T-cell (primary cell): Measurements from ENCODE around the gene DLG2. TPM values are rescaled to one million over a fixed set of nuclear protein-coding genes. Genes with fewer than 3 reads are reported as not detected.

Experiments used
- ATAC-seq, 4 experiments: fragments of 200-7000 bp in 3 of 4; fragments of 150-1000 bp in 1 of 4; cut with Tn5 transposase; replicated peaks in 1 of 4; 1 replicate in 3 of 4; 2 replicates in 1 of 4; pipeline ENCODE4 v1.10.0; 2021; ENCODE audit warnings: moderate library complexity in 3 of 4, mild to moderate bottlenecking in 2 of 4, moderate number of reproducible peaks in 1 of 4
- CTCF ChIA-PET, 2 donors: fragments of 300-600 bp; sonication (Branson Sonifier 250); formaldehyde crosslinking; loops; one replicate each; lab custom pipeline; 2022; ENCODE audit warnings: antibody characterized with exemption in 2 of 2; lab: Charles Lee
- POLR2A ChIA-PET, 2 donors: fragments of 300-600 bp; sonication (Branson Sonifier 250); formaldehyde crosslinking; loops; one replicate each; lab custom pipeline; 2022; ENCODE audit warnings: antibody characterized with exemption in 2 of 2; lab: Charles Lee
- DNase-seq, 35 experiments: peaks; one replicate each; pipeline versions ENCODE4 v3.0.0 to v3.0.0-alpha.2; 2013 to 2023
- H3K27ac ChIP-seq: one replicate; pipeline ENCODE4 v1.5.1; 2013; ENCODE audit warnings: low read length
- H3K27me3 ChIP-seq, 2 experiments: replicated peaks in 1 of 2; 1 replicate in 1 of 2; 2 replicates in 1 of 2; pipeline versions ENCODE4 v1.6.1 to v1.7.0; 2013; ENCODE audit warnings: low read length in 1 of 2, mixed read lengths in 1 of 2; ENCODE audit not compliant: control insufficient read depth in 2 of 2, insufficient read depth in 2 of 2; ENCODE audit errors: extremely low read depth in 1 of 2
- H3K36me3 ChIP-seq, 2 donors: 1 replicate in 1 of 2; 2 replicates in 1 of 2; pipeline versions ENCODE4 v1.6.1 to v1.7.0; 2013; ENCODE audit warnings: low read length in 1 of 2; ENCODE audit not compliant: control insufficient read depth in 2 of 2, insufficient read depth in 1 of 2; ENCODE audit errors: extremely low read depth in 1 of 2
- H3K4me1 ChIP-seq, 2 experiments: 1 replicate in 1 of 2; 2 replicates in 1 of 2; pipeline versions ENCODE4 v1.6.1 to v1.7.0; 2013; ENCODE audit warnings: low read length in 2 of 2, mixed read lengths in 1 of 2; ENCODE audit not compliant: insufficient read depth in 2 of 2, control insufficient read depth in 1 of 2; ENCODE audit errors: extremely low read depth in 1 of 2
- H3K4me3 ChIP-seq, 2 donors: 1 replicate in 1 of 2; 2 replicates in 1 of 2; pipeline versions ENCODE4 v1.5.1 to v1.7.0; 2013; ENCODE audit warnings: mild to moderate bottlenecking in 2 of 2, low read length in 1 of 2, moderate library complexity in 1 of 2; ENCODE audit not compliant: control insufficient read depth in 1 of 2; ENCODE audit errors: extremely low read depth in 1 of 2
- H3K9me3 ChIP-seq: 2 replicates; pipeline ENCODE4 v1.7.0; 2013
- H3K27ac Mint-ChIP-seq, 2 donors: one replicate each; pipeline ENCODE4 v1.8.0; 2020 to 2021; ENCODE audit warnings: mild to moderate bottlenecking in 2 of 2, mixed read lengths in 2 of 2
- H3K27me3 Mint-ChIP-seq, 2 donors: one replicate each; pipeline ENCODE4 v1.8.0; 2021 to 2022; ENCODE audit warnings: mixed read lengths in 2 of 2
- H3K36me3 Mint-ChIP-seq: one replicate; pipeline ENCODE4 v1.8.0; 2021; ENCODE audit warnings: mixed read lengths
- H3K4me1 Mint-ChIP-seq, 3 donors: one replicate each; pipeline ENCODE4 v1.8.0; 2020 to 2022; ENCODE audit warnings: mixed read lengths in 3 of 3, mild to moderate bottlenecking in 1 of 3
- H3K4me3 Mint-ChIP-seq, 3 donors: one replicate each; pipeline ENCODE4 v1.8.0; 2020 to 2022; ENCODE audit warnings: mild to moderate bottlenecking in 3 of 3, mixed read lengths in 3 of 3, moderate library complexity in 3 of 3
- H3K9me3 Mint-ChIP-seq, 3 donors: one replicate each; pipeline ENCODE4 v1.8.0; 2020 to 2022; ENCODE audit warnings: mixed read lengths in 3 of 3
- WGBS: methylation state at CpG from one replicate; pipeline ENCODE4 v1.1.5; 2013; ENCODE audit warnings: missing lambda C conversion rate; ENCODE audit not compliant: insufficient coverage; 5-methylcytosine and 5-hydroxymethylcytosine counted together
- total RNA-seq, 35 experiments: library from RNA in 6 of 35; stranded (reverse) in 6 of 35; fragments of 120-200 nt in 1 of 35; gene quantifications; one replicate each; pipeline versions ENCODE4 v1.2.1 to v1.2.4 and lab custom pipeline; 2013 to 2026

DLG2 gene
- total RNA-seq, 5 donors from 2014 or later (not counting 1 experiment from before 2014, with no cell fraction given), result 2.3 to 4.1 (median 2.9) TPM

- Histone ChIP-seq H3K4me3 (no peak overlapping the region), H3K4me1 (no peaks in the 10 kb centered on the region), H3K36me3 (no peaks in the 10 kb centered on the region), H3K9me3 (no peaks in the 10 kb centered on the region), H3K27me3 (no peaks in the 10 kb centered on the region), H3K27ac (no peak overlapping the region)
- no peaks in the 10 kb centered on the region for H3K27me3 Mint-ChIP-seq
- no peak overlapping the region for H3K4me3 Mint-ChIP-seq
- DNase-seq (no peak), ATAC-seq (no peak)
- POLR2A ChIA-PET, result no interaction called here
- CTCF ChIA-PET, result no interaction called here
- no peaks in the 10 kb centered on the region for H3K36me3 Mint-ChIP-seq
- whole genome bisulfite sequencing, result no CpG with 5 or more reads among the region's 1 CpG
- no peaks in the 10 kb centered on the region for H3K4me1 Mint-ChIP-seq
- H3K27ac Mint-ChIP-seq, result no peak overlapping the region
- peaks cover 25 to 47% (median 46%) of the 10 kb centered on the region in 3 donors for H3K9me3 Mint-ChIP-seq
Measured at GRCh38 chr11:85438328-85438727, 188.8 kb downstream of the DLG2 start.

DNA sequence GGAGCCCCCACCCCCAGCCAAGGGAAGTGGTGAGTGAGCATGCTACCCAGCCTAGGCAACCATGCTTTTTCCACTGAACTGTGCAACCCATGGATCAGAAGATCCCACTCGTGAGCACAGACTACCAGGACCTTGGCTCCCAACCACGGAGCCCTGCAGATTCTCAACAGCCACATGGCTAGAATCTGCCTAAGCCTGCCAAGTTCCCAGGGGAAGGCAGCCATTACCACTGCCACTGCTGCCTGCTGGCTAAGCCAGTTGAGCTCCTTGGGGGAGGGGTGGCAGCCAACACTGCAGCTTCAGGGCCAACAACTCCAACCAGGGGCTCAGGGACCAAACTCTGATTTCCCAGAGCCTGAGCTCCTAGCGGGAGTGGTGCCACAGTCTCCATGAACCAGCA, 195.8 kb downstream of the DLG2 start:
- Mint-ChIP-seq H3K4me3 (no peak overlapping the region), H3K36me3 (no peaks in the 10 kb centered on the region)

DNA sequence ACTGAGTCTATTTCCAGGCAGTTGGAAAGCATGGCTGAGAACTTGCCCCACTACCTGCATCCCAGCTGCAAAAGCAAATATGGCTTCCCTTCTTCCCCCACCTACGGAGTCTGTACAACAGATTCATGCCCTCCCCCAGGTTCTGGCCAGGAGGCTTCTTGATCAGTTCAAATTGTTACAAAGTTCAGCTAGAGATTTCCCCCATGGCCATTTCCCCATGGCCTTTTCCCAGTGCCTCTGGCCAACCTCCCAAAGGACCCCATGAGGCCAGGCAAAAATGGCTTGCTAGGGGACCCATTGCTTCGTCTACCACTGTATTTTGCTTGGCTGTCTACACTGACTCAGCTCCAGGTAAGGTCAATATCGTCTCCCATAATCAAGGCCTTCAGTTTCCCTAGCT, 203.3 kb downstream of the DLG2 start:
- no peak overlapping the region for H3K4me3 Mint-ChIP-seq
- DNase-seq (no peak), ATAC-seq (no peak)
- ChIA-PET POLR2A (no interaction called here), CTCF (no interaction called here)
- H3K27me3 ChIP-seq, result peaks cover 0 to 2% of the 10 kb centered on the region in 2 experiments
- H3K36me3 ChIP-seq, result no peaks in the 10 kb centered on the region
- no peaks in the 10 kb centered on the region for H3K4me1 Mint-ChIP-seq
- no peaks in the 10 kb centered on the region for H3K4me1 ChIP-seq
- H3K9me3 ChIP-seq, result no peaks in the 10 kb centered on the region
- H3K36me3 Mint-ChIP-seq, result peaks cover 3% of the 10 kb centered on the region
- H3K27ac ChIP-seq, result no peak overlapping the region
- H3K27ac Mint-ChIP-seq, result no peak overlapping the region
- WGBS, result 71% methylated on average over 1 of the region's 3 CpGs
- H3K9me3 Mint-ChIP-seq, result peaks cover 41 to 52% (median 44%) of the 10 kb centered on the region in 3 donors
- H3K27me3 Mint-ChIP-seq, result no peaks in the 10 kb centered on the region
- no peak overlapping the region for H3K4me3 ChIP-seq

More for the DNA sequence above, 195.8 kb downstream of the DLG2 start:
- DNase-seq, result no peak
- no peaks in the 10 kb centered on the region for H3K4me1 ChIP-seq
- ChIA-PET CTCF (no interaction called here), POLR2A (no interaction called here)
- Mint-ChIP-seq H3K27me3 (no peaks in the 10 kb centered on the region), H3K4me1 (no peaks in the 10 kb centered on the region), H3K9me3 (peaks cover 49 to 65% (median 57%) of the 10 kb centered on the region in 3 donors), H3K27ac (no peak overlapping the region)
- H3K36me3 ChIP-seq, result no peaks in the 10 kb centered on the region
- no peaks in the 10 kb centered on the region for H3K27me3 ChIP-seq
- WGBS, result 67% methylated on average over 3 of the region's 3 CpGs
- H3K9me3 ChIP-seq, result no peaks in the 10 kb centered on the region
- ATAC-seq, result no peak
- H3K27ac ChIP-seq, result no peak overlapping the region
- H3K4me3 ChIP-seq, result no peak overlapping the region

- DNase-seq, result no peak
Measured at GRCh38 chr11:85423316-85423715, 203.8 kb downstream of the DLG2 start.

GRCh38 chr11:85414175-85414574, 213.0 kb downstream of the DLG2 start:
- H3K27me3 Mint-ChIP-seq, result no peaks in the 10 kb centered on the region
- Histone ChIP-seq H3K4me1 (no peaks in the 10 kb centered on the region), H3K9me3 (no peaks in the 10 kb centered on the region), H3K4me3 (no peak overlapping the region), H3K27ac (no peak overlapping the region), H3K36me3 (no peaks in the 10 kb centered on the region), H3K27me3 (no peaks in the 10 kb centered on the region)
- H3K36me3 Mint-ChIP-seq, result no peaks in the 10 kb centered on the region
- ChIA-PET CTCF (no interaction called here), POLR2A (no interaction called here)
- DNase-seq, result no peak
- H3K27ac Mint-ChIP-seq, result no peak overlapping the region
- no peaks in the 10 kb centered on the region for H3K4me1 Mint-ChIP-seq
- WGBS, result no CpG with 5 or more reads among the region's 5 CpGs
- no peak overlapping the region for H3K4me3 Mint-ChIP-seq
- H3K9me3 Mint-ChIP-seq, result peaks cover 53 to 79% (median 60%) of the 10 kb centered on the region in 3 donors
- ATAC-seq, result no peak

More at GRCh38 chr11:85423316-85423715, 203.8 kb downstream of the DLG2 start:
- no peak for ATAC-seq
- Mint-ChIP-seq H3K27me3 (no peaks in the 10 kb centered on the region), H3K4me1 (no peaks in the 10 kb centered on the region), H3K9me3 (peaks cover 41 to 52% (median 46%) of the 10 kb centered on the region in 3 donors), H3K4me3 (no peak overlapping the region), H3K36me3 (peaks cover 3% of the 10 kb centered on the region), H3K27ac (no peak overlapping the region)
- Histone ChIP-seq H3K27ac (no peak overlapping the region), H3K9me3 (no peaks in the 10 kb centered on the region), H3K4me3 (no peak overlapping the region), H3K36me3 (no peaks in the 10 kb centered on the region), H3K4me1 (no peaks in the 10 kb centered on the region), H3K27me3 (peaks cover 0 to 2% of the 10 kb centered on the region in 2 experiments)
- POLR2A ChIA-PET, result no interaction called here
- CTCF ChIA-PET, result no interaction called here
- WGBS, result no CpG with 5 or more reads among the region's 1 CpG

DNA sequence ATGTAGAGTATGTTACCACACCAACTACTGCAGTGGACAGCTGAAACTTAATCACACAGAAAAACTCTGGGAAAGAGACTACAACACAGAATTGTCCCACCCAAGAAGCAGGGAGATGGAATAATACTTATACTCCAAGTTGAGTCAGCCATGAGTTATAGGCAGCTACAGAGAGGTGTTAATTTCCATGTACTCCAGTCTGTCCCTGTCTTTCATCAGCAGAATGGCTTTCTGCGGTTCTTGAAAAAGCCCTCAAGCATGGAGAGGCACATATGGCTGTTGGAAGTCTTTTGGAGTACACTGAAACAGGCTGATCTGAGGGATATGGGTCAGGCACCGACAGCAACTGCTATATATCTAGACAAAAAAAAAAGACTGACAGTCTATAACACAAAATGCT, 219.5 kb downstream of the DLG2 start:
- DNase-seq, result no peak
- Mint-ChIP-seq H3K9me3 (peaks cover 37 to 58% (median 39%) of the 10 kb centered on the region in 3 donors), H3K27me3 (no peaks in the 10 kb centered on the region), H3K27ac (no peak overlapping the region), H3K36me3 (no peaks in the 10 kb centered on the region), H3K4me3 (no peak overlapping the region), H3K4me1 (no peaks in the 10 kb centered on the region)
- H3K9me3 ChIP-seq, result no peaks in the 10 kb centered on the region
- no peak overlapping the region for H3K27ac ChIP-seq
- H3K4me1 ChIP-seq, result no peaks in the 10 kb centered on the region
- H3K36me3 ChIP-seq, result no peaks in the 10 kb centered on the region
- ChIA-PET POLR2A (no interaction called here), CTCF (no interaction called here)
- WGBS, result no CpG with 5 or more reads among the region's 2 CpGs
- no peak for ATAC-seq
- H3K27me3 ChIP-seq, result no peaks in the 10 kb centered on the region
- no peak overlapping the region for H3K4me3 ChIP-seq

- no peak overlapping the region for H3K4me3 ChIP-seq
- 50% methylated on average over 1 of the region's 3 CpGs for WGBS
Measured at GRCh38 chr11:85406841-85407240, 220.3 kb downstream of the DLG2 start.

More at GRCh38 chr11:85406841-85407240, 220.3 kb downstream of the DLG2 start:
- DNase-seq (no peak), ATAC-seq (no peak)
- ChIA-PET CTCF (no interaction called here), POLR2A (no interaction called here)
- Mint-ChIP-seq H3K4me3 (no peak overlapping the region), H3K27ac (no peak overlapping the region), H3K27me3 (no peaks in the 10 kb centered on the region), H3K4me1 (no peaks in the 10 kb centered on the region), H3K9me3 (peaks cover 32 to 55% (median 34%) of the 10 kb centered on the region in 3 donors), H3K36me3 (no peaks in the 10 kb centered on the region)
- no peaks in the 10 kb centered on the region for H3K9me3 ChIP-seq
- no peaks in the 10 kb centered on the region for H3K27me3 ChIP-seq
- no peak overlapping the region for H3K27ac ChIP-seq
- H3K36me3 ChIP-seq, result no peaks in the 10 kb centered on the region
- H3K4me1 ChIP-seq, result no peaks in the 10 kb centered on the region
